T-helper 2 cell treated with Interferon-gamma antibody and Interleukin-4, amounts not matched to agents 5 μg/mL and 100 μg/mL, for 36 hours (primary cell): ENCODE measurements around the gene FUT4.
"Not testable (repeated sequence)": the region's sequence is repeated elsewhere in the genome, so short reads cannot be mapped to it uniquely, and the experiment has no call there.

Experiments
- DNase-seq: peaks from one replicate; pipeline ENCODE4 v3.0.0; 2021; ENCODE audit warnings: low spot score
- H3K27ac Mint-ChIP-seq: one replicate; pipeline ENCODE4 v1.8.0; 2021; ENCODE audit warnings: mild to moderate bottlenecking, mixed read lengths
- H3K27me3 Mint-ChIP-seq: one replicate; pipeline ENCODE4 v1.8.0; 2021; ENCODE audit warnings: low read depth, mixed read lengths
- H3K36me3 Mint-ChIP-seq: one replicate; pipeline ENCODE4 v1.8.0; 2021; ENCODE audit warnings: low read depth, mixed read lengths
- H3K4me1 Mint-ChIP-seq: one replicate; pipeline ENCODE4 v1.8.0; 2021; ENCODE audit warnings: low read depth, mixed read lengths
- H3K4me3 Mint-ChIP-seq: one replicate; pipeline ENCODE4 v1.8.0; 2022; ENCODE audit warnings: mild to moderate bottlenecking, moderate library complexity, mixed read lengths
- H3K9me3 Mint-ChIP-seq: one replicate; pipeline ENCODE4 v1.8.0; 2021; ENCODE audit warnings: mixed read lengths

The FUT4 gene

DNA sequence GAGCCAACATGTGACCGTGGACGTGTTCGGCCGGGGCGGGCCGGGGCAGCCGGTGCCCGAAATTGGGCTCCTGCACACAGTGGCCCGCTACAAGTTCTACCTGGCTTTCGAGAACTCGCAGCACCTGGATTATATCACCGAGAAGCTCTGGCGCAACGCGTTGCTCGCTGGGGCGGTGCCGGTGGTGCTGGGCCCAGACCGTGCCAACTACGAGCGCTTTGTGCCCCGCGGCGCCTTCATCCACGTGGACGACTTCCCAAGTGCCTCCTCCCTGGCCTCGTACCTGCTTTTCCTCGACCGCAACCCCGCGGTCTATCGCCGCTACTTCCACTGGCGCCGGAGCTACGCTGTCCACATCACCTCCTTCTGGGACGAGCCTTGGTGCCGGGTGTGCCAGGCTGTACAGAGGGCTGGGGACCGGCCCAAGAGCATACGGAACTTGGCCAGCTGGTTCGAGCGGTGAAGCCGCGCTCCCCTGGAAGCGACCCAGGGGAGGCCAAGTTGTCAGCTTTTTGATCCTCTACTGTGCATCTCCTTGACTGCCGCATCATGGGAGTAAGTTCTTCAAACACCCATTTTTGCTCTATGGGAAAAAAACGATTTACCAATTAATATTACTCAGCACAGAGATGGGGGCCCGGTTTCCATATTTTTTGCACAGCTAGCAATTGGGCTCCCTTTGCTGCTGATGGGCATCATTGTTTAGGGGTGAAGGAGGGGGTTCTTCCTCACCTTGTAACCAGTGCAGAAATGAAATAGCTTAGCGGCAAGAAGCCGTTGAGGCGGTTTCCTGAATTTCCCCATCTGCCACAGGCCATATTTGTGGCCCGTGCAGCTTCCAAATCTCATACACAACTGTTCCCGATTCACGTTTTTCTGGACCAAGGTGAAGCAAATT is 1.8 kb downstream of the FUT4 start:
- Mint-ChIP-seq H3K36me3 (peaks cover 16% of the 10 kb centered on the region), H3K4me1 (peaks cover 37% of the 10 kb centered on the region), H3K9me3 (no peaks in the 10 kb centered on the region), H3K4me3 (peak overlapping the region; percentile 77), H3K27ac (peak overlapping the region; percentile 70), H3K27me3 (no peaks in the 10 kb centered on the region)
- DNase-seq: no peak

DNA sequence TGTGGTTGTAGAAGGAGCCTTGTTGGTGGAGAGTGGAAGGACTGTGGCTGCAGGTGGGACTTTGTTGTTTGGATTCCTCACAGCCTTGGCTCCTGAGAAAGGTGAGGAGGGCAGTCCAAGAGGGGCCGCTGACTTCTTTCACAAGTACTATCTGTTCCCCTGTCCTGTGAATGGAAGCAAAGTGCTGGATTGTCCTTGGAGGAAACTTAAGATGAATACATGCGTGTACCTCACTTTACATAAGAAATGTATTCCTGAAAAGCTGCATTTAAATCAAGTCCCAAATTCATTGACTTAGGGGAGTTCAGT is 2.4 kb downstream of the FUT4 start:
- Mint-ChIP-seq H3K27me3 (no peaks in the 10 kb centered on the region), H3K9me3 (no peaks in the 10 kb centered on the region), H3K4me1 (peaks cover 38% of the 10 kb centered on the region), H3K4me3 (peak overlapping the region; percentile 77), H3K27ac (no peak overlapping the region), H3K36me3 (peaks cover 16% of the 10 kb centered on the region)
- no peak for DNase-seq

DNA sequence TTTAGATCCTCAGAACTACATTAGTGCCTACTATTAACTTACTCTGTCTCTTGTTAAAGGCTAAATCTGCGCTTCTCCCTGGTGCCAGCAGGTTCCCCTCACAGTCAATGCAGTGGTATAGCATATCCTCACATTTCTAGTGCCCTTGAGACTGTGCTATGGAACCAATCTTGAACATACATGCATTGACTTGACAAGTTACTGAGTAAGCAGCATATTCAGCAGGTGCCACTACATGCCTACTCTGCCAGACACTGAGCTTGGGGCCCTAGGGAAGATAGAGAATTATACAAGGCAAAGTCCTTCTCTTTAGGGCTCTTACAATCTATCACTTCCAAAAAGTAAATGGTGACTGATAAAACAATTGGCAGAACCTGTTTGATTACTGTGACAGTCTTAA is 3.2 kb downstream of the FUT4 start:
- Mint-ChIP-seq H3K4me3 (peak overlapping the region; percentile 39), H3K27me3 (no peaks in the 10 kb centered on the region), H3K27ac (no peak overlapping the region), H3K4me1 (peaks cover 38% of the 10 kb centered on the region), H3K9me3 (no peaks in the 10 kb centered on the region), H3K36me3 (peaks cover 16% of the 10 kb centered on the region)
- DNase-seq: no peak

DNA sequence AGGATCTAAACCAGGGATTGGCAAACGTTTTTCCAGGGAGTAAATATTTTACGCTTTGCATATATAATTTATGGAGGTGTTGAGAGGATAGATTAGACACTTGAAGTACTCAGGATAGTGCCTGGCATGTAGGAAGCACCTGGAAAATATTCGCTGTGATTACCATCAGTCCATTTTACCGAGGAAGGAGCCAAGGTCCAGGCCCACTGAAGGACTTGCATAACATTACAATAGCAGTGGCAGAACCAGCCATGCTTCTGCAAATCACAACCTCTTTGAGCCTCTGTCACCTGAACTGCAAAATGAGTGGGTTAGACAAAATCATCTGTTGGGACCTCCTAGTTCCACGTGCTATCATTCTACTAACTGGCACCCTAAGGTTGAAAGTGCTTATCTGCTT is 5.4 kb downstream of the FUT4 start:
- Mint-ChIP-seq H3K9me3 (no peaks in the 10 kb centered on the region), H3K27me3 (no peaks in the 10 kb centered on the region), H3K36me3 (peaks cover 16% of the 10 kb centered on the region), H3K4me3 (no peak overlapping the region), H3K4me1 (peaks cover 29% of the 10 kb centered on the region), H3K27ac (no peak overlapping the region)
- DNase-seq: no peak

DNA sequence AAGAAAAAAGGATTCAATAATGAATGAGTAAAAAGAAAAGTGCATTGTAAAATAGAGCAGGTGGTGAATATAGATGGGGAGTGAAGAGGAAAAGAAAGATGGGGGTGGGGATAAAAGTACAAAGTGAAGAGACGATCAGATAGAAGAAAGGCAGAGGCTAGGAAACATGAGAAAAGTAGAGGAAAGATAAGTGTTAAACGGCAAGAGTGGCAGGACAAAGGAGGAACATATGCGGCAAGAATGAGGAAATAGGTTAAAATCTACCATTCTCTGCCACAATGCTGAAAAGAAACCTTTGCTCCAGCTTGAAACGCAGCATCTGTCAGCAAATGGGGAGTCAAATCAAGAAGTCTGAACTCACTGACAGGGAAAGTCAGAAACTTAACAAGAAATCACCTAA is 6.8 kb downstream of the FUT4 start:
- no peak for DNase-seq
- Mint-ChIP-seq H3K36me3 (peaks cover 14% of the 10 kb centered on the region), H3K9me3 (no peaks in the 10 kb centered on the region), H3K27ac (no peak overlapping the region), H3K27me3 (no peaks in the 10 kb centered on the region), H3K4me3 (no peak overlapping the region), H3K4me1 (peaks cover 27% of the 10 kb centered on the region)

DNA sequence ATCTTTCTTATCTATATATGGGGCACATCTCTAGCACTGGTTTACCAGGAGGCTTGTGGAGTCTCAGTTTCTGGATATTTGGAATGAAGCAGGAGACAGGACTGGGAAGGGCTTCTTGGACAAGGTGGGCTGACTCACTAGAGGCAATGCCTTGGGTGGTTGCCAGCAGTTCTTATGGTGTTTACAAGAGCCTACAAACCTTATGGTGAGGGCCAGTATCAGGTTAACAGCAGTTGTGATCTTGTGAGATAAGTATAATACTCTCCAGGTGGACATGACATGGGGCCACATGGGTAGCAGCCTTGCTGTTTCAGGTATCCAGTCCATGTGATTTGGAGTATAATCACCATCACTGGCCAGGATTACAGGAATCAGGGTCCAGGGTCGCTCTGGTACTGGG is 10.2 kb downstream of the FUT4 start:
- no peaks in the 10 kb centered on the region for H3K9me3 Mint-ChIP-seq
- H3K27me3 Mint-ChIP-seq: no peaks in the 10 kb centered on the region
- H3K36me3 Mint-ChIP-seq: peaks cover 2% of the 10 kb centered on the region
- H3K4me3 Mint-ChIP-seq: no peak overlapping the region
- H3K4me1 Mint-ChIP-seq: peaks cover 8% of the 10 kb centered on the region
- no peak overlapping the region for H3K27ac Mint-ChIP-seq
- DNase-seq: no peak

DNA sequence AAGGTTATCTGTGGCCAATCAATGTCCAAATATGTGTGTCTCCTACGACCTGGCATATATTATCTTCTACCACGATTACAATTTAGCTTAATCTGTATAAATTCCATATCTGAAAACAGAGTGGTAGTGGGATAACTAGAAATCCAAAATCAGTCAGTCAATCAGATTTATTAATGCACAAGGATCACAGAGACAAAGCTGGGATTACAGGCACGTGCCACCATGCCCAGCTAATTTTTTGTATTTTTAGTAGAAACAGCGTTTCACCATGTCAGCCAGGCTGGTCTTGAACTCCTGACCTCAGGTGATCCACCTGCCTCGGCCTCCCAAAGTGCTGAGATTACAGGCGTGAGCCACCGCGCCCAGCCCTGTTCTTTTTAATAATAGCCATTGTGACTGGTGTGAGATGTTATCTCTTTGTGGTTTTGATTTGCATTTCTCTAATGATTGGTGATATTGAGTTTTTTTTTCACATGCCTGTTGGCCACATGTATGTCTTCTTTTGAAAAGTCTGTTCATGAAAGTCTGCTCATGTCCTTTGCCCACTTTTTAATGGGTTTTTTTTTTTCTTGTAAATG is 12.1 kb downstream of the FUT4 start:
- H3K36me3 Mint-ChIP-seq, H3K27me3 Mint-ChIP-seq, H3K27ac Mint-ChIP-seq, DNase-seq, H3K9me3 Mint-ChIP-seq, H3K4me3 Mint-ChIP-seq, H3K4me1 Mint-ChIP-seq: not testable (repeated sequence)

DNA sequence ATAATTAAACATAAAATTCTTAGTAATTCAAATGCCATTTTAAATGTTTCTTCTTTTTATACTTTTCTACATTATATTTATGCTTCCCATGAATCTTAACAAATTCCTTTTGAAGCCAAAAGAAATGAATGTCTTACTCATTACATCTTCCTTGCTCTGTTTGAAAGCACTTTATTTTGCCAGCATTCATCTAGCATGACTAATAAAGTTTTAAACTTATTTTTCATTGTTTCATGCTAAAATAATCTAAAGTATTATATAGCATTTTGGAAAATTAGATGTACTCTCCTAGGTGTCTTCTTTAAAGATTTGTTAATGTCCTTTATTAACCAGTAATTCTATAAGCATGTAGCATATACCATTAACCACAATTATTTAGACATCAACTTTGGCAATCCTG is 13.7 kb downstream of the FUT4 start:
- Mint-ChIP-seq H3K4me1 (no peaks in the 10 kb centered on the region), H3K27ac (no peak overlapping the region)

GRCh38 chr11:94557992-94558391 is 14.3 kb downstream of the FUT4 start:
- no peak for DNase-seq
- H3K9me3 Mint-ChIP-seq: no peaks in the 10 kb centered on the region
- no peaks in the 10 kb centered on the region for H3K4me1 Mint-ChIP-seq
- H3K36me3 Mint-ChIP-seq: no peaks in the 10 kb centered on the region
- H3K27me3 Mint-ChIP-seq: no peaks in the 10 kb centered on the region
- no peak overlapping the region for H3K4me3 Mint-ChIP-seq
- H3K27ac Mint-ChIP-seq: no peak overlapping the region

More for the DNA sequence above, 13.7 kb downstream of the FUT4 start:
- H3K9me3 Mint-ChIP-seq: no peaks in the 10 kb centered on the region
- H3K4me3 Mint-ChIP-seq: no peak overlapping the region
- H3K27me3 Mint-ChIP-seq: no peaks in the 10 kb centered on the region
- no peak for DNase-seq
- no peaks in the 10 kb centered on the region for H3K36me3 Mint-ChIP-seq

DNA sequence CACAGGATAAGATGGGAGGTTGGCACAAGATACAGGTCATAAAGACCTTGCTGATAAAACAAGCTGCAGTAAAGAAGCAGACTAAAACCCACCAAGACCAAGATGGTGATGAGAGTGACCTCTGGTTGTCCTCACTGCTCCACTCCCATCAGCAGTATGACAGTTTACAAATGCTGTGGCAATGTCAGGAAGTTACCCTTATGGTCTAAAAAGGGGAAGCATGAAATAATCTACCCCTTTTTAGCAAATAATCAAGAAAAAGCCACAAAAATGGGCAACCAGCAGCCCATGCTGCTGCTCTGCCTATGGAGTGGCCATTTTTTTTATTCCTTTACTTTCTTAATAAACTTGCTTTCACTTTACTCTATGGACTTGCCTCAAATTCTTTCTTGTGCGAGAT is 14.7 kb downstream of the FUT4 start:
- Mint-ChIP-seq H3K4me3 (no peak overlapping the region), H3K36me3 (no peaks in the 10 kb centered on the region), H3K27ac (no peak overlapping the region), H3K9me3 (no peaks in the 10 kb centered on the region), H3K27me3 (no peaks in the 10 kb centered on the region), H3K4me1 (no peaks in the 10 kb centered on the region)
- DNase-seq: no peak

DNA sequence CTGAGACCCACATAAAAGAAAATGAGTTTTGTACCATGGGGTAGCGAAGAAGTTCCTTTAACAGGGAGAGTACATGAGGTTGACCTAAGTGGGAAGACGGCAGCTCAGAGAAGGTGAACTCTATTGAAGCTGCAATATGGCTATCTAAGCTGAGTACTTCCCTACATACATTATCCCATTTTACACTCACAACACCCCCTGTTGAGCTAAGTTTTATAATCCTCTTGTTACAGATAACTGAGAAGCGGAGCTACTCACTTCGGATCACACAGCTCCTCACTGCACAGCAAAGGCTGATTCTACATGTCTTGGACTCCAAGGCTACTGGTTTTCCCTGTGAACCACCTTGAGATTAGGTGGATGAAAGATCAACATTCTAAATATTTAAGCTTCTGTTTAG is 15.2 kb downstream of the FUT4 start:
- Mint-ChIP-seq H3K27ac (no peak overlapping the region), H3K4me1 (no peaks in the 10 kb centered on the region), H3K4me3 (no peak overlapping the region), H3K36me3 (no peaks in the 10 kb centered on the region), H3K27me3 (no peaks in the 10 kb centered on the region), H3K9me3 (no peaks in the 10 kb centered on the region)
- no peak for DNase-seq

GRCh38 chr11:94559361-94559760 is 15.6 kb downstream of the FUT4 start:
- Mint-ChIP-seq H3K27me3 (no peaks in the 10 kb centered on the region), H3K9me3 (no peaks in the 10 kb centered on the region), H3K4me1 (no peaks in the 10 kb centered on the region), H3K36me3 (no peaks in the 10 kb centered on the region), H3K4me3 (no peak overlapping the region), H3K27ac (no peak overlapping the region)
- DNase-seq: no peak

DNA sequence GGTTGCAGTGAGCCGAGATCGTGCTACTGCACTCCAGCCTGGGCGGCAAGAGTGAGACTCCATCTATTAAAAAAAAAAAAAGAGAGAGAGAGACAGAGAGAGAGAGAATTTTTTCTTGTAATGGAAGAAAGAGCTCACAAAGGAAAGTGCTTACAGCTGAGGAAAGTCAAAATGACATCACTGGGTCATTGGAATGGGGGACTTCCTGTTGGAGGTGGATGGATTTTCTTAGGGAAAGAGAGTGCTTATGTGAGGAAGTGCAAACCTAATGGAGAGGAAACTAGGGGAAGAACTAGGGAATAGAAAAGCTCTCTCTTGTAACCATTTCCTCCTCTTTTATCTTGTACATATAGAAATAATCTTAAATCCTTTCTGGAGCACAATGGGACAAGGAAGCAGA is 17.1 kb downstream of the FUT4 start:
- H3K9me3 Mint-ChIP-seq: no peaks in the 10 kb centered on the region
- H3K4me3 Mint-ChIP-seq: no peak overlapping the region
- no peaks in the 10 kb centered on the region for H3K27me3 Mint-ChIP-seq
- H3K27ac Mint-ChIP-seq: no peak overlapping the region
- no peak for DNase-seq
- H3K4me1 Mint-ChIP-seq: no peaks in the 10 kb centered on the region
- no peaks in the 10 kb centered on the region for H3K36me3 Mint-ChIP-seq

GRCh38 chr11:94563176-94563847 is 19.6 kb downstream of the FUT4 start:
- H3K27me3 Mint-ChIP-seq: peaks cover 3% of the 10 kb centered on the region
- H3K9me3 Mint-ChIP-seq: no peaks in the 10 kb centered on the region
- no peak overlapping the region for H3K27ac Mint-ChIP-seq
- H3K4me1 Mint-ChIP-seq: no peaks in the 10 kb centered on the region
- no peaks in the 10 kb centered on the region for H3K36me3 Mint-ChIP-seq
- no peak overlapping the region for H3K4me3 Mint-ChIP-seq
- DNase-seq: no peak
